ENCODE results near the gene SLC25A34.

GRCh38 chr1:15708486-15709137 lies 27.4 kb upstream of the SLC25A34 start:
- TF ChIP-seq CTCF (IDR thresholded peaks at IDR 0.05) = no peak
- TF ChIP-seq EP300 (IDR thresholded peaks at IDR 0.05; ENCODE audit: low read depth) = no peak
- TF ChIP-seq POLR2AphosphoS5 (IDR thresholded peaks at IDR 0.05) = no peak
